Activated naive CD8-positive, alpha-beta T cell treated with anti-CD3 and anti-CD28 coated beads, Interleukin-2, amount 50 U/mL, for 16 hours (primary cell): ENCODE data around the gene INTS12.
"Not testable (repeated sequence)": the region's sequence is repeated elsewhere in the genome, so short reads cannot be mapped to it uniquely, and the experiment has no call there.

Experiments used
- DNase-seq: peaks from one replicate; pipeline ENCODE4 v3.0.0-alpha.2; 2020; ENCODE audit warnings: low read depth, low spot score

Gene INTS12

GRCh38 chr4:105708181-105709080 is at the start of gene INTS12, which contains the start of gene GSTCD:
Gene INTS12, minus strand, starts transcription at chr4:105708689. Its CDS starts 8,684 bp downstream, at chr4:105700005.
Gene GSTCD, plus strand, starts transcription at chr4:105708784. Its CDS starts 8,830 bp downstream, at chr4:105717614.
- DNase-seq, result peak; percentile 74

- no peak for DNase-seq
These were observed 46.9 kb upstream of the INTS12 start for GRCh38 chr4:105755375-105755774.

- no peak for DNase-seq
These were observed 44.9 kb upstream of the INTS12 start for GRCh38 chr4:105753361-105753760.

- DNase-seq, result no peak
These were observed 43.3 kb upstream of the INTS12 start for GRCh38 chr4:105751718-105752299.

- no peak for DNase-seq
These were observed 39.7 kb upstream of the INTS12 start for GRCh38 chr4:105748222-105748621.

GRCh38 chr4:105741548-105741947 is 33.1 kb upstream of the INTS12 start:
- DNase-seq, result no peak

- DNase-seq, result not testable (repeated sequence)
These were observed 26.7 kb upstream of the INTS12 start for GRCh38 chr4:105735217-105735616.

GRCh38 chr4:105729895-105730294 is 21.4 kb upstream of the INTS12 start:
- DNase-seq, result not testable (repeated sequence)

GRCh38 chr4:105725623-105726022 is 17.1 kb upstream of the INTS12 start:
- no peak for DNase-seq

- DNase-seq, result no peak
These were observed 10.7 kb upstream of the INTS12 start for GRCh38 chr4:105719204-105719603.

- DNase-seq, result no peak
These were observed 7.3 kb upstream of the INTS12 start for GRCh38 chr4:105715692-105716278.

GRCh38 chr4:105714932-105715331 is 6.4 kb upstream of the INTS12 start:
- no peak for DNase-seq

- DNase-seq, result no peak
These were observed 5.6 kb upstream of the INTS12 start for GRCh38 chr4:105714071-105714521.

GRCh38 chr4:105712766-105713165 is 4.3 kb upstream of the INTS12 start:
- no peak for DNase-seq

GRCh38 chr4:105710678-105711077 is 2.2 kb upstream of the INTS12 start:
- DNase-seq, result no peak

- DNase-seq, result no peak
These were observed 1.6 kb upstream of the INTS12 start for GRCh38 chr4:105710012-105710600.

GRCh38 chr4:105709081-105709450 is 577 bp upstream of the INTS12 start:
- DNase-seq, result no peak

- no peak for DNase-seq
These were observed 708 bp downstream of the INTS12 start for GRCh38 chr4:105707782-105708180.

- DNase-seq, result no peak
These were observed 9.9 kb downstream of the INTS12 start for GRCh38 chr4:105698607-105699006.

- not testable (repeated sequence) for DNase-seq
These were observed 12.7 kb downstream of the INTS12 start for GRCh38 chr4:105695832-105696231.

- not testable (repeated sequence) for DNase-seq
These were observed 13.7 kb downstream of the INTS12 start for GRCh38 chr4:105694812-105695211.

GRCh38 chr4:105686571-105686970 is 21.9 kb downstream of the INTS12 start:
- no peak for DNase-seq
